Mucosa of rectum (tissue), 2 donors: ENCODE data around the gene ZNF22.
A peak's percentile ranks its signal among the peaks of the same experiment; 100 is the strongest.

Experiments
- H3K27ac ChIP-seq, 2 donors: one replicate each; pipeline ENCODE4 v1.7.0; 2013; ENCODE audit warnings: inconsistent platforms in 2 of 2, low read depth in 2 of 2, low read length in 2 of 2
- H3K27me3 ChIP-seq, 2 donors: one replicate each; pipeline ENCODE4 v1.7.0; 2013; ENCODE audit warnings: low read length in 2 of 2; ENCODE audit not compliant: control insufficient read depth in 2 of 2, insufficient read depth in 2 of 2
- H3K36me3 ChIP-seq, 2 donors: one replicate each; pipeline ENCODE4 v1.7.0; 2013; ENCODE audit warnings: low read length in 2 of 2; ENCODE audit not compliant: control insufficient read depth in 2 of 2, insufficient read depth in 2 of 2
- H3K4me1 ChIP-seq, 2 donors: one replicate each; pipeline ENCODE4 v1.7.0; 2013; ENCODE audit warnings: low read length in 2 of 2, mild to moderate bottlenecking in 1 of 2; ENCODE audit not compliant: control insufficient read depth in 2 of 2, insufficient read depth in 2 of 2
- H3K4me3 ChIP-seq, 2 donors: one replicate each; pipeline ENCODE4 v1.7.0; 2013; ENCODE audit warnings: low read length in 2 of 2
- H3K9ac ChIP-seq, 2 donors: one replicate each; pipeline ENCODE4 v1.7.0; 2013; ENCODE audit warnings: low read length in 2 of 2, low read depth in 1 of 2, mild to moderate bottlenecking in 1 of 2
- H3K9me3 ChIP-seq, 2 donors: one replicate each; pipeline ENCODE4 v1.7.0; 2013; ENCODE audit warnings: low read length in 2 of 2; ENCODE audit not compliant: control insufficient read depth in 2 of 2
- donor health status: healthy.
- donor health status: Normal muscosa, but diverticular disease.

Gene ZNF22

DNA sequence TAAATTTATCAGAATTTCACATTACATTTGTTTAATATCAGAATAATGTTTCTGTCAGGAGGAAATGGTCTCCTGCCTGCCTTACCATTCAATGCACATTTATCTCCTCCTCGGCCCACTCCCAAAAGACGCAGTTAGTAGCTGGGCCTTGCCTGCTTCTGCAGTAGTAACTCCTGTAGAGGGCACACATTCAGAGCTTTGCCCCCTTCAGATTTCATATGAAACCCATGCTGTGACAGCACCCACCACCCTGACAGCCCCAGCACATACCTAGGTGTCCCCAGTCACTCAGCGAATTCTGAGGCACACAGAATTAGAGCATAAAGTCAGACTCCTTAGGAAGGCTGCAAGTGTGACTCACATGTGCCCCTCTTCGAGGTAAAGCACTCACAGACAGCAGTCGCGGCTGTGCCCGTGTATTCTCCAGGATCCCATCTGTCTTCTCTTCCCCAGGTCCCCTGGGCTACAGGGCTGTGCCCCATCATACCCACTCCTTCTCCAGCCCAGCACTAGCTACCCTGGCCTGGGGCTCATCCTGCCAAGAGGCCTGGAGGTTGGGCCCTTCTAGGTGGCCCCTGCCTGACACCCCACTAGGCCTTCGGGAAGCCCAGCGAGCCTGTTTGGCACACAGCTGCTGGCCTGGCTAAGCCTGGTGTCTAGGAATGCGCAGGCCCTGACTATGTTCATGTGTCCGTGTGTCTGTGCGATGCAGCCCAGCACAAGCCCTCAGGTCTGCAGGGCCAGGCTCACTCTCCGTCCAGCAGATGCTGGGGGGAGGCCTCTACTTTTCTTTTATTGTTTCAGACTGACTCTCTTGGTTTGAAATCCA lies 17.4 kb upstream of the ZNF22 start:
- peaks cover 19 to 38% of the 10 kb centered on the region in 2 donors for H3K4me1 ChIP-seq
- peaks cover 0 to 8% of the 10 kb centered on the region in 2 donors for H3K36me3 ChIP-seq
- H3K9ac ChIP-seq = no peak overlapping the region
- no peaks in the 10 kb centered on the region for H3K27me3 ChIP-seq
- no peak overlapping the region for H3K4me3 ChIP-seq
- no peaks in the 10 kb centered on the region for H3K9me3 ChIP-seq
- H3K27ac ChIP-seq = no peak overlapping the region

DNA sequence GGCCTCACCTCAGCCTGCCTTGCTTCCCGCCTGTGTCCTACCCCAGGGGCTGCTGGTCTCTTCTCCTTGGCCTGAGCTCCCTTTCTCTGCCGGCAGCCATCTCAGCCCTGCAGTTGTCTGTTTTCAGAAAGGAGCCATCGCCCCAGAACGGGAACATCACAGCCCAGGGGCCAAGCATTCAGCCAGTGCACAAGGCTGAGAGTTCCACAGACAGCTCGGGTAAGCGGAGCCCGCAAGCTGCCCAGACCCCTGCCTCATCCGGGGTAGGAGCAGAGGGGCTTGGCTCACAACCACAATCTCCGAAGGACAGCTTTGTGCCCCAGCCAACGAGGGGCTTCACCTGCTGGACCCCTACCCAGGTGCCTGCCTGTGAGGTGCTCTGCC lies 16.8 kb upstream of the ZNF22 start:
- Histone ChIP-seq H3K36me3 (peaks cover 5 to 8% of the 10 kb centered on the region in 2 donors), H3K4me3 (no peak overlapping the region), H3K27me3 (no peaks in the 10 kb centered on the region), H3K27ac (no peak overlapping the region), H3K9me3 (no peaks in the 10 kb centered on the region), H3K4me1 (peaks cover 13 to 32% of the 10 kb centered on the region in 2 donors), H3K9ac (no peak overlapping the region)

DNA sequence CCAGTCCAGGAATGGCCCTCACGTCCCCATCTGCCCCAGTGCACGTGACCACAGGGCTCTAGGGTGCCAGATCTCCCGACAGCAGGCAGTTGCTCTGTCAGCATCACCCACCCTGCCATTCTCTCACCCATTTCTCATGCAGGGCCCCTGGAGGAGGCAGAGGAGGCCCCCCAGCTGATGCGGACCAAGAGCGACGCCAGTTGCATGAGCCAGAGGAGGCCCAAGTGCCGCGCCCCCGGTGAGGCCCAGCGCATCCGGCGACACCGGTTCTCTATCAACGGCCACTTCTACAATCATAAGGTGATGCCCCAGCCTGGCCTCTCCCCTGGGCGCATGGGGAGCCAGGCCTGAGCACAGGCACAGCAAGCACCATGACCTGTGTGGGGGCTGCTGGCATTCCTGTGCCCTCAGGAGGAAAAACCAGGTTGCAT lies 16.0 kb upstream of the ZNF22 start:
- H3K36me3 ChIP-seq = peaks cover 6 to 8% of the 10 kb centered on the region in 2 donors
- H3K27me3 ChIP-seq = no peaks in the 10 kb centered on the region
- H3K27ac ChIP-seq = peak overlapping the region in 1 of 2 donors; percentile 44
- H3K9ac ChIP-seq = no peak overlapping the region
- no peak overlapping the region for H3K4me3 ChIP-seq
- peaks cover 5 to 24% of the 10 kb centered on the region in 2 donors for H3K4me1 ChIP-seq
- no peaks in the 10 kb centered on the region for H3K9me3 ChIP-seq

DNA sequence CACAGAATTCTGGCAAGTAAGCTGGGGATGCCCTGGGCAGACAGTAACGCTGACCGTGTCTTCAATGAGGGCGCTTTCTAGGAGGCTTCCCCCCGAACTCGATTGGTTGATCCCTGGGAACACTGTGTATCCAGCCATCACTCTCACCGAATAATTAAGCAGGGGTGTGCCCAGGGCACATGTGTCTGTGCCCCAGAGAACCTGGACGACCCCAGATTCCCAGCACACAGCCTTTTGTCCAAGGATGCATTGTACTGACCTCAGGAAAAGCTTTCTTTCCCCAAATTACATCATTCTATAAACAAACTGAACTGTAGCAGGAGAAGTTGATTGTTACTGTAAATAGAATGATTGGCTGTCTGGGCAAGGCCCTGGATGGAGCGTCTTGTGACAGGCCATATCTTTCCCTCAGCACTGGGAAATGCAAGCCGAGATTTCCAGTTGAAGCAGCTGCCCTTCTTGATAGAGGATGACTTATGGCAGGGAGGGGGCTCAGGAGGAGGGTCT lies 15.5 kb upstream of the ZNF22 start:
- Histone ChIP-seq H3K27ac (peak overlapping the region in 1 of 2 donors; percentile 44), H3K4me1 (peaks cover 5 to 22% of the 10 kb centered on the region in 2 donors), H3K4me3 (no peak overlapping the region), H3K9ac (no peak overlapping the region), H3K9me3 (no peaks in the 10 kb centered on the region), H3K36me3 (peaks cover 6 to 8% of the 10 kb centered on the region in 2 donors), H3K27me3 (no peaks in the 10 kb centered on the region)

DNA sequence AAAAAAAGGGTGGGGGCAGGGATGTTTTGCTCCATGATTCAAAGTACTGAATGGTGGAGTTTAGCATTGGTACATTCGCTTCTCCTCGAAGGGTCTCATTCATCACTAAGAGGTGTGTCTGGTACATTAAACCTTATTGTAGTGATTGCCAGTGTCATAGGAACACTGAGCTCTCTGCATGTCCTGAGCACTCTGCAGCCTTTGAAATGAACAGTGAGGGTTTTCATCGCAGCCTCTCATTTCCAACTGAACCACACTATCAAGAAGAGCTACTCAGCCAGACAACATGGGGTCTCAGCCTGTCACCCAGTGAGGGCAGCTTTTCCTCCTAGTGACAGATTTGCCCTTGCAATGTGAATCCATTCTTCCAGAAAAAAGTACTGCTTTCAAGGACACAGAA lies 14.5 kb upstream of the ZNF22 start:
- Histone ChIP-seq H3K36me3 (peaks cover 6 to 11% of the 10 kb centered on the region in 2 donors), H3K9me3 (no peaks in the 10 kb centered on the region), H3K27ac (peak overlapping the region in 1 of 2 donors; percentile 40), H3K9ac (no peak overlapping the region), H3K4me3 (no peak overlapping the region), H3K4me1 (peaks cover 0 to 12% of the 10 kb centered on the region in 2 donors), H3K27me3 (no peaks in the 10 kb centered on the region)

DNA sequence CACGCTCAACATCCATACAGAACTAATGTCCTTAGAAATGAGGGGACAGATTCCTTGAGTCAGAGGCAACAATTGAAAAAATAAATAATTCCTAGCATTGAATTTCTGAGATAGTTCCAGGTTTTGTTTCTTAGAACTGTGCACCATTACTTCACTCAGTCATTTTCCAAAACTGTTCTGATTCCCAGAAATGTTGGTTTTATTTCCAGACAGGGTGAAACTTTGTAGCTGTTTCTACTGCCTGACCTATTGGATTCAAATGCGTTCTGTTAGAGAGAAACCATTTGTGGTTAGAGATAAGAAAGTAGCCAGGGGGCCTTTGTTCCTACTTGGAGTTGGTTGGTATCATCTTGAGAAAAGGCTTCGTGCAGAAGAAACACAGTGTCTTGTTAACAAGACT lies 14.1 kb upstream of the ZNF22 start:
- Histone ChIP-seq H3K9me3 (no peaks in the 10 kb centered on the region), H3K4me3 (no peak overlapping the region), H3K36me3 (peaks cover 7 to 12% of the 10 kb centered on the region in 2 donors), H3K4me1 (peaks cover 0 to 9% of the 10 kb centered on the region in 2 donors), H3K27ac (peak overlapping the region in 1 of 2 donors; percentile 27), H3K27me3 (no peaks in the 10 kb centered on the region), H3K9ac (no peak overlapping the region)

DNA sequence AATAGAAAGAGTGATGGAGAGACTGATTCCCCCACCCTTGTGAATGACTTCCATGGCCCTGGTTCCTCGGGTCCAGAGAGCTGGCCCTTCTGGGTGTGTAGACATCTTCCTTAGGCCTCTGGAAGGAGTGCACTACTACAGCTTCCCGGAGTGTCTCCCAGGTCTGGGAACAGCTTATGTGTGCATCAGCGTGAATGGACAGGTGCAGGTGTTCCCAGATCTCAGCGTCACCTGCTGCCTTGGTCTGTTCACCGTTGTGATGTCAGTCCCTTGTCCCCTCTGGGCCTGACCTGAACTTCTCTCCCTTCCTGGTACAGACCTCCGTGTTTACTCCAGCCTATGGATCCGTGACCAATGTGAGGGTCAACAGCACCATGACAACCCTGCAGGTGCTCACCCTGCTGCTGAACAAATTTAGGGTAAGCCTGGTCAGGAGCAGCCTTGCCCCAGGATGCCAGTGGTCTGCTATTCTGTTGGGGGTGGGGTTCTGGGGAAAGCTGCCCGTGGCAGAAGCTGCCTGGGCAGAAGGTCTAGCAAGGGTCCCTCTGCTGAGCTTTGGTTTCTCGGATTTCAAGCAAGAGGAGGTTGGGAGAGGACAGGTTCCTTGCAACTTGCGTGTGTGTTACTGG lies 11.7 kb upstream of the ZNF22 start:
- Histone ChIP-seq H3K4me3 (no peak overlapping the region), H3K36me3 (peaks cover 13 to 14% of the 10 kb centered on the region in 2 donors), H3K27me3 (no peaks in the 10 kb centered on the region), H3K4me1 (peaks cover 0 to 6% of the 10 kb centered on the region in 2 donors), H3K9ac (no peak overlapping the region), H3K27ac (no peak overlapping the region), H3K9me3 (no peaks in the 10 kb centered on the region)

DNA sequence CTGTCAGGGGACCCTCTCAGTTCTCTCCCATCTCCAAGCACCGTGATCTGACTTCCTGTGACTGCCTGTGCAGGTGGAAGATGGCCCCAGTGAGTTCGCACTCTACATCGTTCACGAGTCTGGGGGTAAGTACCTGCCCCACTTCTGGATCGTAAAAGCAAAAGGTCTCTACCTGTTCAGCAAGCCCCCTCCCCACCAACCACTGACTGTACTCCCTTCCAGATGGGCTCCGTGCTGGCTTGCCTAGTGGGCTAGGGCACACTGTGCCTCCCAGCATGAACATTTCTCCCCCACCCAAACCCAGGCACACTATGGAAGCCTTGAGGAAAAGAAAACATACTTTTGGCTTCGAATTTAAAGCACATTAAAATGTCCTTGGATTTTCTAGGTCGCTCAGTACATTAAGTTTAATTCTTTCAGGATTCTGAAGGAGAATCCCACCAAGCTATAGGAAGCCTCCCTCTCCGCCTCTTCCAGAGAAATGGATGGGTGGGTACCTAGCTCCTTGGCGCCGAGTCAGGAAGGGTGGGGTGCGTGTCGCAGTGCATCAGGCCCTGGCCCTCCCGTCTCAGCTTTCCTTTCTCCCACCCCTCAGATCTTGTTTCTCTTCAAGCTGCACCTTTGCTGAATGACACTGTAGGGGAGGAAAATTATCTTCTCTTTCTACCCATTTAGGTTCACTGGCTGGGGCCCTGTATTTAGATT lies 11.0 kb upstream of the ZNF22 start:
- no peak overlapping the region for H3K4me3 ChIP-seq
- peaks cover 13 to 14% of the 10 kb centered on the region in 2 donors for H3K36me3 ChIP-seq
- H3K9me3 ChIP-seq = no peaks in the 10 kb centered on the region
- no peak overlapping the region for H3K27ac ChIP-seq
- peaks cover 0 to 6% of the 10 kb centered on the region in 2 donors for H3K4me1 ChIP-seq
- H3K9ac ChIP-seq = no peak overlapping the region
- H3K27me3 ChIP-seq = no peaks in the 10 kb centered on the region

DNA sequence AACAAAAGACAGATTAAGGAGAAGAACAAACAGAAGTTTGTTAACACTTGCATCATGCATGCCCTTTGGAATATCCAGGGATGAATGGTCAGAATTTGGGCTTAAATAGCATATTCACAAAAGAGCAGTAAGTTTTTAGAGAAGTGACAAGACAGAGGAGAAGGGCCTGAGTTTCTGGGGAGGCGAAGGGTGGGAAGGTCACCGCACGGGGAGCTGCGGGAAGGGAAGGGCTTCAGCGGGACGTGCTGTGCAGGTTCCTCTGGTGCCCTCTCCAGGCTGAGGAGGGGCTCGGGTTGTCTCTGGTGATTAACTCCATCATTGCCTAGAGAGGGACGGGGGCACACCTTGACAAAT lies 10.4 kb upstream of the ZNF22 start:
- no peaks in the 10 kb centered on the region for H3K27me3 ChIP-seq
- no peak overlapping the region for H3K27ac ChIP-seq
- no peak overlapping the region for H3K4me3 ChIP-seq
- H3K9me3 ChIP-seq = no peaks in the 10 kb centered on the region
- peaks cover 0 to 3% of the 10 kb centered on the region in 2 donors for H3K4me1 ChIP-seq
- H3K9ac ChIP-seq = no peak overlapping the region
- peaks cover 13 to 14% of the 10 kb centered on the region in 2 donors for H3K36me3 ChIP-seq

DNA sequence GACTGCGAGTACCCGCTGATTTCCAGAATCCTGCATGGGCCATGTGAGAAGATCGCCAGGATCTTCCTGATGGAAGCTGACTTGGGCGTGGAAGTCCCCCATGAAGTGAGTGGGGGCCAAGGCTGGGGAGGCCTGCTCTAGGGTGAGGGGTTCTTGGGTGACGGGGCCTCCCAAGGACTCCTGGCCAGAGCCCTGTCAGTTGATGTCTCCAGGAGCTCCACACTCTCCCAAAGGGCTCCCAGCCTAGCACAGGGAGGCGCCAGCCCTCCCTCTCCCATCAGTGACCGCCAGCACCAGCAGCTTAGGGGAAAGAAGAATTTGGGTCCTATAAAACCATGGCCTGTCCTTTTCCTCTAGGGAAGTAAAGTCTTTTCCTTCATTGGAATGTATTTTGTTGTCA lies 9.8 kb upstream of the ZNF22 start:
- H3K4me3 ChIP-seq = no peak overlapping the region
- peaks cover 0 to 4% of the 10 kb centered on the region in 2 donors for H3K4me1 ChIP-seq
- peaks cover 13 to 14% of the 10 kb centered on the region in 2 donors for H3K36me3 ChIP-seq
- no peaks in the 10 kb centered on the region for H3K9me3 ChIP-seq
- no peaks in the 10 kb centered on the region for H3K27me3 ChIP-seq
- no peak overlapping the region for H3K27ac ChIP-seq
- H3K9ac ChIP-seq = no peak overlapping the region
